Measurements from ENCODE around the gene NELFB. TPM values are rescaled to one million over a fixed set of nuclear protein-coding genes. Genes with fewer than 3 reads are reported as not detected.

NELFB gene
- total and polyA plus RNA-seq, 10 donors: 26.6 to 49.7 (median 38.7) TPM

DNA sequence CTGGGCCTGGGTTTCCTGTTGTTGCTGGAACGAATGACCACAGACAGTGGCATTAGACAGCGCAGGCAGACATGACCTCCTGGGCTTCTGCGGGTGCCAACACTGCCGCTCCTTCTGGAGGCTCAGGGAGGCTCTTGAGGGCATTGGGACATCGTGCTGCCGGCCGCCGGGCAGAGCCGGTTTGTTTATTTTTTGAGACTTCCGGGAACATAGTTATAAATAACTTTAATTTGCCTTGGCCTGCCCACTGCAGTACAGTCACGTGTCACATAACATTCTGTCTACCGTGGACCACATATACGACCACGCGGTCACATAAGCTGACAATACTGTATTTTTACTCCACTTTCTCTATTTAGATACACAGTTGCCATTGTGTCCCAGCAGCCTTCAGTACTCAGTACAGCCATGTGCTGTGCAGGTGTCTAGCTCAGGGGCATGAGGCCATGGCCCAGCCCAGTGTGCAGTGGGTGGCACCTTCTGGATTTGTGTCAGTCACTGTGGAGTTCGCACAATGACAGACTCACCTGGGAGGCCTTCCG, 14.2 kb downstream of the NELFB start:
- H3K9me3 ChIP-seq: no peaks in the 10 kb centered on the region
- WGBS, 5 donors: 41 to 66% (median 62%) methylated on average over 17 of the region's 17 CpGs
- TF ChIP-seq, protein P1, sequence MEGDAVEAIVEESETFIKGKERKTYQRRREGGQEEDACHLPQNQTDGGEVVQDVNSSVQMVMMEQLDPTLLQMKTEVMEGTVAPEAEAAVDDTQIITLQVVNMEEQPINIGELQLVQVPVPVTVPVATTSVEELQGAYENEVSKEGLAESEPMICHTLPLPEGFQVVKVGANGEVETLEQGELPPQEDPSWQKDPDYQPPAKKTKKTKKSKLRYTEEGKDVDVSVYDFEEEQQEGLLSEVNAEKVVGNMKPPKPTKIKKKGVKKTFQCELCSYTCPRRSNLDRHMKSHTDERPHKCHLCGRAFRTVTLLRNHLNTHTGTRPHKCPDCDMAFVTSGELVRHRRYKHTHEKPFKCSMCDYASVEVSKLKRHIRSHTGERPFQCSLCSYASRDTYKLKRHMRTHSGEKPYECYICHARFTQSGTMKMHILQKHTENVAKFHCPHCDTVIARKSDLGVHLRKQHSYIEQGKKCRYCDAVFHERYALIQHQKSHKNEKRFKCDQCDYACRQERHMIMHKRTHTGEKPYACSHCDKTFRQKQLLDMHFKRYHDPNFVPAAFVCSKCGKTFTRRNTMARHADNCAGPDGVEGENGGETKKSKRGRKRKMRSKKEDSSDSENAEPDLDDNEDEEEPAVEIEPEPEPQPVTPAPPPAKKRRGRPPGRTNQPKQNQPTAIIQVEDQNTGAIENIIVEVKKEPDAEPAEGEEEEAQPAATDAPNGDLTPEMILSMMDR (IDR thresholded peaks at IDR 0.05 in 8 of 11, conservative IDR thresholded peaks at IDR 0.05 in 3 of 11): no peak
- TF ChIP-seq POLR2AphosphoS5 (IDR thresholded peaks at IDR 0.05): peak; percentile 47 to 72 (median 66)
- peaks cover 0 to 96% (median 47%) of the 10 kb centered on the region in 6 donors for H3K36me3 ChIP-seq
- peaks cover 12 to 79% (median 36%) of the 10 kb centered on the region in 6 donors for H3K4me1 ChIP-seq
- peak overlapping the region in 5 of 8 donors; percentile 17 to 70 (median 24) for H3K4me3 ChIP-seq
- peak; percentile 76 for DNase-seq
- H3K27ac ChIP-seq: peak overlapping the region in 6 of 8 donors; percentile 10 to 82 (median 70)
- intact Hi-C loops (cut with DNase I; ENCODE audit: low total_unique reads): no loop called here
- H3K27me3 ChIP-seq (replicated peaks in 1 of 7): no peaks in the 10 kb centered on the region

DNA sequence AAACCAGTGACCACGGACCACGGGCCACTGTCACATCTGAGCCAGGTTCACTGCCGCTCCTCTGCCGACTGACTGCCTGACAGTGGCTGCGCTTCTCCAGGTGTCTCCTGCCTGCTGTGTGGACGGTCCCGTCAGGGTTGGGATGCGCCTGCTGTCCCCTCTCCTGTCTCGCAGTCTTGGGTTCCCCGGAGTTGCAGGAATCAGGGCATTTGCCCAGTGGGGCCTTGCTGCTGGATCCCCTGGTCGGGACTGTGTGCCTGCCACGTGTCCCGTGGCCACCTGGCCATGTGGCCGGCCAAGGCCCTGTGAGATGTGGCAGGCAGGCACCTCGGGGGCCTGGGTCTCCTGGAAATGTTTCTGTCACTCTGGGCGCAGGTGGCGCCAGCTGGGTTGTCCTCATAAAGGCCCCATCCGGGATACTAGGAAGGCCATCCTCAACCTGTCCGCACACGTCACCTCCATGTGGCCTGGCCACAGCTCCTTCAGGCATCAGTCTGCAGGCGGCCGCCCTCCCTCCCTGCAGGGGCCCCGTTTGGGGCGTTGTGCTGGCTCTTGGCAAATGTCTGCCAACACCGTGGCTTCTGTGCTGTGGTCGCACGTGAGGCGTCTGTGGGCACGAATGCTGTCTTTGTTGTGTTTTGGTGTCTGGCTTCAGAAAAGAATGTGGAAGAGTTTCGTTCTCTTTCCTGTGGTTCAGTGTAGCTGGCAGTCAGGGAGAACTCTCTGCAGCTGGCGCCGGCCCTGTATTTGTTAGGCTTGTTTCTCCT, 16.0 kb downstream of the NELFB start:
- no peaks in the 10 kb centered on the region for H3K27me3 ChIP-seq (replicated peaks in 1 of 7)
- H3K4me3 ChIP-seq: no peak overlapping the region
- no peak overlapping the region for H3K27ac ChIP-seq
- H3K4me1 ChIP-seq: peaks cover 12 to 91% (median 50%) of the 10 kb centered on the region in 6 donors
- 56 to 71% (median 66%) methylated on average over 20 to 32 of the region's 32 CpGs for WGBS, 5 donors
- peak; percentile 76 for DNase-seq
- TF ChIP-seq POLR2A (IDR thresholded peaks at IDR 0.05) (no peak), POLR2AphosphoS5 (IDR thresholded peaks at IDR 0.05) (peak in 1 of 3 donors; percentile 45)
- TF ChIP-seq, protein P1 (IDR thresholded peaks at IDR 0.05 in 8 of 11, conservative IDR thresholded peaks at IDR 0.05 in 3 of 11): no peak
- H3K9me3 ChIP-seq: no peaks in the 10 kb centered on the region
- H3K36me3 ChIP-seq: peaks cover 0 to 78% (median 35%) of the 10 kb centered on the region in 6 donors
- intact Hi-C loops (cut with DNase I; ENCODE audit: low total_unique reads): no loop called here

DNA sequence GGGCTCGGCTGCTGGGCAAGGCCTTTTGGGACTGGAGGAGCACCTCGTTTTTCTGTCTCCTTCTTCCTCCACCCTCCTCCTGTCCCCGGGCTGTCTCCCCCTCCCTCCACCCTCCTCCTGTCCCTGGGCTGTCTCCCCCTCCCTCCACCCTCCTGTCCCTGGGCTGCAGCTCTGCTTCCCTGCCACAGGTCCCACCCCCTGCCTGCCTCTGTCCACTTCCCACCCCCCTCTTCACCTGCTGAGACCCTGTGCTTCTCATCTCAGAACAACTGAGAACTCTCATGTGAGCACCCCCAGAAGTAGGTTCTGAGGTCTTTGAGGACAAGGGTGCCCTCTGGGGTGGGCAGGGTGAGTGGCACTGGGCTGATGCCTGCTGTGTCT, 16.6 kb downstream of the NELFB start:
- H3K9me3 ChIP-seq: no peaks in the 10 kb centered on the region
- no peak for TF ChIP-seq POLR2AphosphoS5 (IDR thresholded peaks at IDR 0.05)
- no peak for TF ChIP-seq POLR2A (IDR thresholded peaks at IDR 0.05)
- TF ChIP-seq, protein P1 (IDR thresholded peaks at IDR 0.05 in 8 of 11, conservative IDR thresholded peaks at IDR 0.05 in 3 of 11): no peak
- DNase-seq: peak; percentile 64
- H3K27ac ChIP-seq: no peak overlapping the region
- WGBS, 5 donors: 17 to 35% (median 27%) methylated on average over 3 of the region's 3 CpGs
- intact Hi-C loops (cut with DNase I; ENCODE audit: low total_unique reads): no loop called here
- H3K4me1 ChIP-seq: peaks cover 18 to 91% (median 56%) of the 10 kb centered on the region in 6 donors
- H3K27me3 ChIP-seq (replicated peaks in 1 of 7): no peaks in the 10 kb centered on the region
- H3K4me3 ChIP-seq: no peak overlapping the region
- peaks cover 0 to 72% (median 31%) of the 10 kb centered on the region in 6 donors for H3K36me3 ChIP-seq

Measured in spleen (tissue), 11 donors.